Loucy (cell line): ENCODE data around the gene SPEF1.

ENCODE experiments used
- H2AFZ ChIP-seq: fragments of 200-600 bp; sonication (generic); 2 replicates; pipeline ENCODE4 v1.6.0; 2016; ENCODE audit warnings: antibody characterized with exemption, mild to moderate bottlenecking, low read length, moderate library complexity
- H3F3A ChIP-seq: fragments of 200-600 bp; 2 replicates; pipeline ENCODE4 v1.6.0; 2016; ENCODE audit warnings: antibody characterized with exemption, low read depth, mild to moderate bottlenecking
- H3K27me3 ChIP-seq: fragments of 200-600 bp; sonication (generic); 2 replicates; pipeline ENCODE4 v1.6.1; 2014; ENCODE audit warnings: low read length, mild to moderate bottlenecking; ENCODE audit not compliant: insufficient read depth, poor library complexity, severe bottlenecking
- H3K36me3 ChIP-seq: fragments of 200-600 bp; sonication (generic); 2 replicates; pipeline ENCODE4 v1.6.1; 2016; ENCODE audit warnings: low read length; ENCODE audit not compliant: insufficient read depth
- H3K4me1 ChIP-seq: fragments of 200-600 bp; sonication (generic); 2 replicates; pipeline ENCODE4 v1.5.1; 2014; ENCODE audit warnings: low read length, mild to moderate bottlenecking; ENCODE audit not compliant: insufficient read depth, poor library complexity, severe bottlenecking
- H3K4me2 ChIP-seq: fragments of 200-600 bp; sonication (generic); 2 replicates; pipeline ENCODE4 v1.6.0; 2014; ENCODE audit warnings: antibody characterized with exemption, low read length, low read depth, mild to moderate bottlenecking; ENCODE audit not compliant: poor library complexity, severe bottlenecking
- H3K4me3 ChIP-seq: fragments of 200-600 bp; sonication (generic); 2 replicates; pipeline ENCODE4 v1.5.1; 2014; ENCODE audit warnings: low read length, mild to moderate bottlenecking, mixed read lengths; ENCODE audit not compliant: poor library complexity, severe bottlenecking
- H3K79me2 ChIP-seq: fragments of 200-600 bp; sonication (generic); 2 replicates; pipeline ENCODE4 v1.6.1; 2014; ENCODE audit warnings: low read length; ENCODE audit not compliant: insufficient read depth
- H3K9ac ChIP-seq: fragments of 200-600 bp; sonication (generic); 2 replicates; pipeline ENCODE4 v1.6.0; 2014; ENCODE audit warnings: mild to moderate bottlenecking, low read depth, low read length, moderate library complexity; ENCODE audit not compliant: poor library complexity, severe bottlenecking
- H3K9me2 ChIP-seq: fragments of 200-600 bp; sonication (generic); replicated peaks from 2 replicates; pipeline ENCODE4 v1.6.1; 2016; ENCODE audit warnings: low read depth, low read length, mixed read lengths
- H3K9me3 ChIP-seq: fragments of 200-600 bp; sonication (generic); 2 replicates; pipeline ENCODE4 v1.6.1; 2014; ENCODE audit warnings: mild to moderate bottlenecking, antibody characterized with exemption, low read length, low read depth; ENCODE audit not compliant: insufficient read depth
- H4K20me1 ChIP-seq: fragments of 200-600 bp; sonication (generic); 2 replicates; pipeline ENCODE4 v1.6.0; 2014; ENCODE audit warnings: antibody characterized with exemption, low read length, mild to moderate bottlenecking; ENCODE audit not compliant: insufficient read depth, poor library complexity, severe bottlenecking
- CTCF ChIP-seq: fragments of 200-600 bp; sonication (generic); conservative IDR thresholded peaks from 2 replicates; pipeline ENCODE4 v1.5.1; 2014; ENCODE audit warnings: mild to moderate bottlenecking, antibody characterized with exemption, low read length
- EZH2phosphoT487 ChIP-seq: fragments of 200-600 bp; IDR thresholded peaks from 2 replicates; pipeline ENCODE4 v1.6.1; 2018; ENCODE audit warnings: antibody characterized with exemption, mild to moderate bottlenecking, moderate library complexity, borderline replicate concordance

The SPEF1 gene

GRCh38 chr20:3732327-3733118 lies 48.7 kb downstream of the SPEF1 start, which contains the start of gene HSPA12B:
TSS of gene HSPA12B (plus strand) at chr20:3732685. CDS start at chr20:3738675, 5,990 bp downstream.
- no peak within 1 kb of the TSS for H2AFZ ChIP-seq
- no peaks in the 10 kb centered on the region for H4K20me1 ChIP-seq
- H3K9me2 ChIP-seq, result no peaks in the 10 kb centered on the region
- no peaks in the 10 kb centered on the region for H3K79me2 ChIP-seq
- no peak for TF ChIP-seq EZH2phosphoT487
- no peak for TF ChIP-seq CTCF
- H3K9ac ChIP-seq, result no peak within 1 kb of the TSS
- no peaks in the 10 kb centered on the region for H3K36me3 ChIP-seq
- H3K4me1 ChIP-seq, result peaks cover 3% of the 10 kb centered on the region
- H3K9me3 ChIP-seq, result no peaks in the 10 kb centered on the region
- no peaks in the 10 kb centered on the region for H3F3A ChIP-seq
- no peaks in the 10 kb centered on the region for H3K27me3 ChIP-seq
- no peak within 1 kb of the TSS for H3K4me3 ChIP-seq
- no peak within 1 kb of the TSS for H3K4me2 ChIP-seq

- Histone ChIP-seq H3F3A (no peaks in the 10 kb centered on the region), H3K9me3 (no peaks in the 10 kb centered on the region), H3K27me3 (no peaks in the 10 kb centered on the region), H4K20me1 (no peaks in the 10 kb centered on the region), H2AFZ (no peak overlapping the region), H3K9me2 (no peaks in the 10 kb centered on the region), H3K79me2 (no peaks in the 10 kb centered on the region), H3K4me2 (no peak overlapping the region), H3K9ac (no peak overlapping the region), H3K36me3 (no peaks in the 10 kb centered on the region), H3K4me3 (no peak overlapping the region), H3K4me1 (peaks cover 3% of the 10 kb centered on the region)
- TF ChIP-seq EZH2phosphoT487 (no peak), CTCF (no peak)
Observed at GRCh38 chr20:3731944-3732326, 49.3 kb downstream of the SPEF1 start.

- no peaks in the 10 kb centered on the region for H4K20me1 ChIP-seq
- no peak overlapping the region for H3K4me2 ChIP-seq
- H3K79me2 ChIP-seq, result no peaks in the 10 kb centered on the region
- H2AFZ ChIP-seq, result no peak overlapping the region
- no peaks in the 10 kb centered on the region for H3F3A ChIP-seq
- H3K4me3 ChIP-seq, result no peak overlapping the region
- no peak for TF ChIP-seq CTCF
- no peak for TF ChIP-seq EZH2phosphoT487
- no peaks in the 10 kb centered on the region for H3K9me2 ChIP-seq
- no peaks in the 10 kb centered on the region for H3K9me3 ChIP-seq
- H3K36me3 ChIP-seq, result no peaks in the 10 kb centered on the region
- no peak overlapping the region for H3K9ac ChIP-seq
- H3K27me3 ChIP-seq, result no peaks in the 10 kb centered on the region
- peaks cover 3% of the 10 kb centered on the region for H3K4me1 ChIP-seq
Observed at GRCh38 chr20:3730803-3731672, 50.2 kb downstream of the SPEF1 start.
